OCI-LY1 (cell line): ENCODE data around the gene XPA.

Source experiments
- H2AFZ ChIP-seq: fragments of 200-600 bp; sonication (generic), shearing (Covaris generic); 2 replicates; pipeline ENCODE4 v1.6.0; 2014; ENCODE audit warnings: antibody characterized with exemption, mild to moderate bottlenecking, low read length
- H3F3A ChIP-seq: fragments of 200-600 bp; sonication (generic), shearing (Covaris generic); 2 replicates; pipeline ENCODE4 v1.6.0; 2014; ENCODE audit warnings: mild to moderate bottlenecking, antibody characterized with exemption, low read length, moderate library complexity; ENCODE audit not compliant: insufficient read depth
- H3K27ac ChIP-seq: fragments of 200-600 bp; sonication (generic); 2 replicates; pipeline ENCODE4 v1.5.1; 2014; ENCODE audit warnings: low read length, mixed run types, mild to moderate bottlenecking, low read depth; ENCODE audit not compliant: poor library complexity, severe bottlenecking
- H3K27me3 ChIP-seq: fragments of 200-600 bp; sonication (generic); 2 replicates; pipeline ENCODE4 v1.6.0; 2014; ENCODE audit warnings: antibody characterized with exemption, mild to moderate bottlenecking, low read length, moderate library complexity; ENCODE audit not compliant: insufficient read depth
- H3K36me3 ChIP-seq: fragments of 200-600 bp; sonication (generic); 2 replicates; pipeline ENCODE4 v1.6.1; 2014; ENCODE audit warnings: mild to moderate bottlenecking, antibody characterized with exemption, low read length, moderate library complexity, mixed read lengths; ENCODE audit not compliant: insufficient read depth
- H3K4me1 ChIP-seq: fragments of 200-600 bp; sonication (generic); 2 replicates; pipeline ENCODE4 v1.5.1; 2014; ENCODE audit warnings: mild to moderate bottlenecking, low read length, moderate library complexity; ENCODE audit not compliant: insufficient read depth, severe bottlenecking
- H3K4me2 ChIP-seq: fragments of 200-600 bp; sonication (generic), shearing (Covaris generic); 2 replicates; pipeline ENCODE4 v1.6.1; 2014; ENCODE audit warnings: low read length
- H3K4me3 ChIP-seq: fragments of 200-600 bp; sonication (generic); 2 replicates; pipeline ENCODE4 v1.5.1; 2014; ENCODE audit warnings: low read length, low read depth, mild to moderate bottlenecking, mixed read lengths; ENCODE audit not compliant: poor library complexity, severe bottlenecking
- H3K79me2 ChIP-seq: fragments of 200-600 bp; shearing (Covaris generic); 2 replicates; pipeline ENCODE4 v1.6.1; 2016; ENCODE audit warnings: mixed run types, low read length, mixed read lengths; ENCODE audit not compliant: insufficient read depth
- H3K9ac ChIP-seq: fragments of 200-600 bp; sonication (generic), shearing (Covaris generic); 2 replicates; pipeline ENCODE4 v1.6.1; 2014; ENCODE audit warnings: mild to moderate bottlenecking, low read length, mixed read lengths
- H3K9me2 ChIP-seq: fragments of 200-600 bp; sonication (generic), shearing (Covaris generic); 2 replicates; pipeline ENCODE4 v1.6.1; 2014; ENCODE audit warnings: low read depth, mild to moderate bottlenecking, low read length, mixed read lengths
- H3K9me3 ChIP-seq: fragments of 200-600 bp; shearing (Covaris generic); 2 replicates; pipeline ENCODE4 v1.6.1; 2014; ENCODE audit warnings: low read length, mixed read lengths
- H4K20me1 ChIP-seq: fragments of 200-600 bp; sonication (generic), shearing (Covaris generic); 2 replicates; pipeline ENCODE4 v1.6.0; 2016; ENCODE audit warnings: mild to moderate bottlenecking, low read length; ENCODE audit not compliant: insufficient read depth
- CTCF ChIP-seq: fragments of 200-600 bp; sonication (generic), shearing (Covaris generic); IDR thresholded peaks from 2 replicates; pipeline ENCODE4 v1.5.1; 2017; ENCODE audit warnings: mild to moderate bottlenecking, antibody characterized with exemption, low read length, moderate library complexity, mixed read lengths
- EZH2 ChIP-seq: fragments of 200-600 bp; sonication (generic), shearing (Covaris generic); IDR thresholded peaks from 2 replicates; pipeline ENCODE4 v1.8.0; 2017; ENCODE audit warnings: borderline replicate concordance, mixed run types, mild to moderate bottlenecking, antibody characterized with exemption, low read length, moderate library complexity, mixed read lengths

The XPA gene

GRCh38 chr9:97698865-97699264 lies 1.7 kb upstream of the XPA start:
- no peak for TF ChIP-seq EZH2
- TF ChIP-seq CTCF, result no peak

DNA sequence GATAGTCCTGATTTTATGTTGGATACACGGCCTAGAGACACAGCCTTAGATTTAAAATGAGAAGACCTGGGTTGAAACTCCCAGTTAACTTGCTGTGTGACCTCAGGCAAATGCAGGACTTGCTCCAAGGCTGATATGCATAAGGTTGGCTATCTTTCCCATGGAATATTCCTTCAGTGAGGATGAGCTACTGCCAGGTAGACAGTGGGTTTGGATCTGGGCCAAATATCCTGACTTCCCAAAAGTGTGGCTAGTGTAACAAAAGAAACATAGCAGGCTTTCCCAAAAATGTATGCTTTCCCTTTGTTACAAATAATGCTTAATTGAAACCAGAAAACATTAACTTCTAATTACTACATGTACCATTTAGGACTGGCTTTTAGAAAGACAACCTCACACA lies 697 bp upstream of the XPA start:
- peak overlapping the region; percentile 60 for H3K27ac ChIP-seq
- no peaks in the 10 kb centered on the region for H3K9me2 ChIP-seq

More at GRCh38 chr9:97698865-97699264, 1.7 kb upstream of the XPA start:
- no peaks in the 10 kb centered on the region for H3F3A ChIP-seq
- H3K4me3 ChIP-seq, result no peak overlapping the region
- no peaks in the 10 kb centered on the region for H3K9me2 ChIP-seq
- H2AFZ ChIP-seq, result no peak overlapping the region
- no peaks in the 10 kb centered on the region for H3K36me3 ChIP-seq
- peak overlapping the region; percentile 32; the same call in 1 of the 2 replicates for H3K4me2 ChIP-seq
- no peaks in the 10 kb centered on the region for H3K9me3 ChIP-seq
- no peaks in the 10 kb centered on the region for H4K20me1 ChIP-seq
- H3K27me3 ChIP-seq, result no peaks in the 10 kb centered on the region
- H3K9ac ChIP-seq, result no peak overlapping the region
- H3K79me2 ChIP-seq, result peaks cover 27% of the 10 kb centered on the region
- no peak overlapping the region for H3K27ac ChIP-seq
- H3K4me1 ChIP-seq, result peaks cover 44% of the 10 kb centered on the region

GRCh38 chr9:97695995-97696802 lies 941 bp downstream of the XPA start:
- Histone ChIP-seq H4K20me1 (no peaks in the 10 kb centered on the region), H3F3A (no peaks in the 10 kb centered on the region), H3K4me1 (peaks cover 49% of the 10 kb centered on the region), H3K27me3 (no peaks in the 10 kb centered on the region), H3K79me2 (peaks cover 34% of the 10 kb centered on the region), H3K9me3 (no peaks in the 10 kb centered on the region), H3K9ac (peak overlapping the region; percentile 79), H3K4me3 (peak overlapping the region; percentile 79), H3K36me3 (peaks cover 17% of the 10 kb centered on the region; the same call in 1 of the 2 replicates), H2AFZ (no peak overlapping the region), H3K9me2 (no peaks in the 10 kb centered on the region), H3K4me2 (peak overlapping the region; percentile 86), H3K27ac (peak overlapping the region; percentile 59)
- TF ChIP-seq CTCF (no peak), EZH2 (no peak)

More for the DNA sequence above, 697 bp upstream of the XPA start:
- Histone ChIP-seq H3K79me2 (peaks cover 34% of the 10 kb centered on the region), H3K9me3 (no peaks in the 10 kb centered on the region), H3K27me3 (no peaks in the 10 kb centered on the region), H3K4me1 (peaks cover 49% of the 10 kb centered on the region), H3F3A (no peaks in the 10 kb centered on the region), H3K9ac (peak overlapping the region; percentile 79), H3K36me3 (peaks cover 6% of the 10 kb centered on the region; the same call in 1 of the 2 replicates), H4K20me1 (no peaks in the 10 kb centered on the region), H2AFZ (peak overlapping the region; percentile 85; the same call in 1 of the 2 replicates), H3K4me2 (peak overlapping the region; percentile 86), H3K4me3 (peak overlapping the region; percentile 79)
- no peak for TF ChIP-seq CTCF
- no peak for TF ChIP-seq EZH2
